Breast epithelium (tissue), 3 donors: ENCODE measurements around the gene UGT1A4.

Experiments
- CTCF ChIP-seq, 3 donors: fragments of 450-650 bp; IDR thresholded peaks; one replicate each; pipeline ENCODE4 v1.5.1; 2016 to 2017; ENCODE audit warnings: antibody characterized with exemption in 3 of 3, mild to moderate bottlenecking in 3 of 3, moderate library complexity in 3 of 3
- POLR2A ChIP-seq: fragments of 450-650 bp; IDR thresholded peaks from one replicate; pipeline ENCODE4 v1.6.1; 2016; ENCODE audit warnings: antibody characterized with exemption, mild to moderate bottlenecking, moderate library complexity
- POLR2AphosphoS5 ChIP-seq, 3 donors: sonication (generic); formaldehyde crosslinking; IDR thresholded peaks; one replicate each; pipeline ENCODE4 v1.6.1; 2017; ENCODE audit warnings: antibody characterized with exemption in 3 of 3

GRCh38 chr2:233693963-233694362 lies 24.6 kb upstream of the UGT1A4 start:
- no peak for TF ChIP-seq CTCF (IDR thresholded peaks at IDR 0.05)
- TF ChIP-seq POLR2A, result no peak
- no peak for TF ChIP-seq POLR2AphosphoS5 (IDR thresholded peaks at IDR 0.05)
